Measurements from ENCODE around the gene ZNF22.

ZNF22 gene

GRCh38 chr10:45052700-45053099, 52.0 kb downstream of the ZNF22 start:
- Mint-ChIP-seq H3K4me3 (no peak overlapping the region), H3K4me1 (no peaks in the 10 kb centered on the region), H3K9me3 (peaks cover 5% of the 10 kb centered on the region), H3K36me3 (no peaks in the 10 kb centered on the region), H3K27ac (no peak overlapping the region)
- ATAC-seq (no peak), DNase-seq (ENCODE audit: low spot score in 2 of 2) (no peak)

- no peak overlapping the region for H3K27ac Mint-ChIP-seq
These were observed 52.9 kb downstream of the ZNF22 start for GRCh38 chr10:45053569-45054100.

More at GRCh38 chr10:45053569-45054100, 52.9 kb downstream of the ZNF22 start:
- DNase-seq (ENCODE audit: low spot score in 2 of 2) (no peak), ATAC-seq (no peak)
- Mint-ChIP-seq H3K4me1 (no peaks in the 10 kb centered on the region), H3K4me3 (no peak overlapping the region), H3K36me3 (no peaks in the 10 kb centered on the region), H3K9me3 (peaks cover 5% of the 10 kb centered on the region)
